Sigmoid colon (tissue), 4 donors: ENCODE data around the gene EFEMP2.

ENCODE experiments used
- CTCF ChIP-seq, 4 experiments: fragments of 450-650 bp in 3 of 4; fragments of 200-600 bp in 1 of 4; IDR thresholded peaks; one replicate each; pipeline ENCODE4 v1.5.1; 2016 to 2019; ENCODE audit warnings: antibody characterized with exemption in 4 of 4, mild to moderate bottlenecking in 3 of 4, moderate library complexity in 2 of 4
- EP300 ChIP-seq, 4 donors: sonication (generic); formaldehyde crosslinking; IDR thresholded peaks; one replicate each; pipeline ENCODE4 v1.6.1; 2017; ENCODE audit warnings: antibody characterized with exemption in 4 of 4
- POLR2A ChIP-seq, 2 donors: fragments of 450-650 bp; IDR thresholded peaks; one replicate each; pipeline ENCODE4 v1.6.1; 2016; ENCODE audit warnings: antibody characterized with exemption in 2 of 2, mild to moderate bottlenecking in 2 of 2, moderate library complexity in 2 of 2
- POLR2AphosphoS5 ChIP-seq, 4 donors: sonication (generic); formaldehyde crosslinking; IDR thresholded peaks; one replicate each; pipeline ENCODE4 v1.6.1; 2017; ENCODE audit warnings: antibody characterized with exemption in 4 of 4

GRCh38 chr11:65861533-65862183 is 10.9 kb downstream of the EFEMP2 start:
- TF ChIP-seq CTCF (IDR thresholded peaks at IDR 0.05) (no peak), POLR2A (IDR thresholded peaks at IDR 0.05) (no peak), POLR2AphosphoS5 (IDR thresholded peaks at IDR 0.05) (no peak), EP300 (IDR thresholded peaks at IDR 0.05) (no peak)
